ENCODE results near the gene ZNF511. TPM values are rescaled to one million over a fixed set of nuclear protein-coding genes. Genes with fewer than 3 reads are reported as not detected.

Gene ZNF511
- total RNA-seq, 1 experiment from 2014 or later: 89.4 TPM

DNA sequence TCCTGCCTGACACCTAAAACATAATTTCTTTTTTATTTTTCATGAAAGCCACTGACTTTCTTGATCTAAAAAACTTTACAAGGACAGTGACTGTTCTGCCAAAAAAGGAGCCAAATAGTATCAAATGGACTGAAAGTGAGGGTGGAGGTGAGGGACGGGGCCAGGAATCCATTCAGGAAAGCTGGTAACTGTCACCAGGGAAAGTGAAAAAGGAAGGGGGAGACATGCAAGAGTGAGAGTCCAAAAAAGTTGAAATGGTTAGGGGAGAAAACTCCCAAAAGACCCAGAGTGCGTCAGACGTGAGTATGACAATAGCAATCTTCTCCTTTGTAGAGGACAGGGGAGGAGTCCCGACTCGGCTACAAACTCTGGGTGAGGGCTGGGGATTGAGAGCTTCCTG, 35.5 kb downstream of the ZNF511 start:
- Histone ChIP-seq H3K4me2 (ENCODE audit: insufficient read depth, insufficient read length, low read length) (no peak overlapping the region), H2AFZ (ENCODE audit: low read length) (no peak overlapping the region), H3K9ac (ENCODE audit: extremely low read depth, insufficient read length, low read length) (no peak overlapping the region), H2BK20ac (ENCODE audit: low read depth, low read length, poor library complexity, severe bottlenecking) (no peak overlapping the region), H2BK15ac (ENCODE audit: low read depth, low read length) (no peak overlapping the region), H2AK5ac (ENCODE audit: insufficient read length, low read length) (no peak overlapping the region), H3K9me3 (ENCODE audit: control insufficient read depth, low read depth, low read length) (no peaks in the 10 kb centered on the region), H3K27ac (ENCODE audit: insufficient read length, low read depth, low read length) (no peak overlapping the region), H3K23ac (ENCODE audit: insufficient read length, low read depth, low read length) (no peak overlapping the region), H2BK5ac (ENCODE audit: insufficient read length, low read length) (no peak overlapping the region), H3K14ac (ENCODE audit: insufficient read depth, low read length) (no peak overlapping the region), H4K8ac (replicated peaks; ENCODE audit: insufficient read length, low read depth, low read length) (no peak overlapping the region), H3K23me2 (ENCODE audit: insufficient read length, low read depth, low read length, poor library complexity, severe bottlenecking) (no peaks in the 10 kb centered on the region), H3K4ac (ENCODE audit: low read depth, low read length) (no peak overlapping the region), H3K27me3 (ENCODE audit: insufficient read depth, low read length) (no peaks in the 10 kb centered on the region; the same call in 1 of the 2 replicates), H3K79me1 (ENCODE audit: insufficient read depth, low read depth, low read length, poor library complexity, severe bottlenecking) (no peaks in the 10 kb centered on the region), H3K18ac (ENCODE audit: insufficient read length, low read depth, low read length) (no peak overlapping the region), H3K79me2 (ENCODE audit: insufficient read depth, low read length) (no peaks in the 10 kb centered on the region), H4K91ac (ENCODE audit: insufficient read length, low read depth, low read length) (no peak overlapping the region), H2BK12ac (ENCODE audit: insufficient read length, low read depth, low read length) (no peak overlapping the region), H4K20me1 (ENCODE audit: control insufficient read depth, insufficient read depth, insufficient read length) (no peaks in the 10 kb centered on the region), H3K56ac (ENCODE audit: insufficient read length, low read depth, low read length) (no peak overlapping the region), H3T11ph (ENCODE audit: low read length) (no peak overlapping the region), H2BK120ac (ENCODE audit: low read depth, low read length, poor library complexity, severe bottlenecking) (no peak overlapping the region), H4K5ac (ENCODE audit: insufficient read length, low read depth, low read length) (no peak overlapping the region), H3K4me1 (ENCODE audit: insufficient read depth, low read length) (peaks cover 2% of the 10 kb centered on the region; the same call in 1 of the 2 replicates)
- TF ChIP-seq, protein P1, sequence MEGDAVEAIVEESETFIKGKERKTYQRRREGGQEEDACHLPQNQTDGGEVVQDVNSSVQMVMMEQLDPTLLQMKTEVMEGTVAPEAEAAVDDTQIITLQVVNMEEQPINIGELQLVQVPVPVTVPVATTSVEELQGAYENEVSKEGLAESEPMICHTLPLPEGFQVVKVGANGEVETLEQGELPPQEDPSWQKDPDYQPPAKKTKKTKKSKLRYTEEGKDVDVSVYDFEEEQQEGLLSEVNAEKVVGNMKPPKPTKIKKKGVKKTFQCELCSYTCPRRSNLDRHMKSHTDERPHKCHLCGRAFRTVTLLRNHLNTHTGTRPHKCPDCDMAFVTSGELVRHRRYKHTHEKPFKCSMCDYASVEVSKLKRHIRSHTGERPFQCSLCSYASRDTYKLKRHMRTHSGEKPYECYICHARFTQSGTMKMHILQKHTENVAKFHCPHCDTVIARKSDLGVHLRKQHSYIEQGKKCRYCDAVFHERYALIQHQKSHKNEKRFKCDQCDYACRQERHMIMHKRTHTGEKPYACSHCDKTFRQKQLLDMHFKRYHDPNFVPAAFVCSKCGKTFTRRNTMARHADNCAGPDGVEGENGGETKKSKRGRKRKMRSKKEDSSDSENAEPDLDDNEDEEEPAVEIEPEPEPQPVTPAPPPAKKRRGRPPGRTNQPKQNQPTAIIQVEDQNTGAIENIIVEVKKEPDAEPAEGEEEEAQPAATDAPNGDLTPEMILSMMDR (conservative IDR thresholded peaks at IDR 0.05): no peak
- Mint-ChIP-seq H3K27ac (peak overlapping the region in 1 of 3 experiments; percentile 66; a peak in 1 of 7 replicates), H3K4me3 (no peak overlapping the region), H3K9me3 (no peaks in the 10 kb centered on the region; a peak in 1 of 5 replicates), H3K36me3 (ENCODE audit: insufficient read depth in 1 of 3, low read depth in 3 of 3) (no peaks in the 10 kb centered on the region; a peak in 1 of 7 replicates), H3K4me1 (peaks cover 10 to 27% of the 10 kb centered on the region in 2 experiments), H3K27me3 (ENCODE audit: low read depth) (peaks cover 24% of the 10 kb centered on the region)
- no CpG with 5 or more reads among the region's 5 CpGs for WGBS (ENCODE audit: extremely low coverage, insufficient read length, low lambda C conversion rate)
- DNase-seq: no peak
